K562 (cell line): ENCODE results near the gene FYB1. TPM values are rescaled to one million over a fixed set of nuclear protein-coding genes. Genes with fewer than 3 reads are reported as not detected.

Experiments
- ATAC-seq: fragments of 200-7000 bp; cut with Tn5 transposase; 3 replicates; pipeline ENCODE4 v1.9.1; 2020; ENCODE audit warnings: moderate library complexity
- BruUV-seq: library from RNA; stranded (reverse); fragments of 400-500 nt; replicated peaks from 2 replicates; lab custom pipeline; 2021; lab: Mats Ljungman, UMichigan
- CTCF ChIA-PET: fragments of 300-600 bp; formaldehyde crosslinking; extraction: SDS; loops from one replicate; lab custom pipeline; 2021; ENCODE audit warnings: low intra/inter-chr PET ratio; lab: Yijun Ruan, JAX
- POLR2A ChIA-PET: fragments of 300-600, 350-650 bp; sonication (Branson Sonifier 250); formaldehyde crosslinking; extraction: SDS; loops from one replicate; lab custom pipeline; 2021; ENCODE audit warnings: antibody characterized with exemption, inconsistent platforms; lab: Yijun Ruan, JAX
- DNase-seq, 4 experiments: peaks; one replicate each; pipeline versions ENCODE4 v3.0.0 to v3.0.0-alpha.2; 2011 to 2018; ENCODE audit warnings: low spot score in 3 of 4, mixed read lengths in 3 of 4; ENCODE audit errors: extremely low read depth in 1 of 4
- FAIRE-seq: peaks from 2 replicates; lab custom pipeline; 2011; peaks lifted over from hg19 to GRCh38; lab: Jason Lieb, UNC
- H2AFZ ChIP-seq: 2 replicates; pipeline ENCODE4 v1.6.0; 2011; ENCODE audit warnings: low read depth, low read length, control low read depth, inconsistent platforms
- H3K27ac ChIP-seq: fragments of 200-600 bp; 3 replicates; pipeline ENCODE4 v1.8.0; 2011; ENCODE audit warnings: low read depth, mild to moderate bottlenecking, control low read depth, inconsistent platforms, low read length, moderate library complexity, mixed read lengths; ENCODE audit errors: extremely low read depth
- H3K27me3 ChIP-seq, 2 experiments: fragments of 300-600 bp in 1 of 2; 2 replicates in 1 of 2; 3 replicates in 1 of 2; pipeline versions ENCODE4 v1.6.0 to v1.8.0; 2011; ENCODE audit warnings: inconsistent platforms in 2 of 2, low read length in 2 of 2, mild to moderate bottlenecking in 1 of 2, mixed read lengths in 1 of 2, moderate library complexity in 1 of 2; ENCODE audit not compliant: control insufficient read depth in 2 of 2, insufficient read depth in 2 of 2
- H3K36me3 ChIP-seq: fragments of 300-600 bp; 3 replicates; pipeline ENCODE4 v1.8.0; 2011; ENCODE audit warnings: mild to moderate bottlenecking, low read length, inconsistent platforms; ENCODE audit not compliant: control insufficient read depth, insufficient read depth
- H3K4me1 ChIP-seq, 2 experiments: fragments of 200-600 bp in 1 of 2; replicated peaks in 1 of 2; 2 replicates in 1 of 2; 3 replicates in 1 of 2; pipeline versions ENCODE4 v1.5.1 to v1.8.0; 2011; ENCODE audit warnings: inconsistent platforms in 2 of 2, low read length in 2 of 2, mild to moderate bottlenecking in 1 of 2, mixed read lengths in 1 of 2, moderate library complexity in 1 of 2; ENCODE audit not compliant: control insufficient read depth in 2 of 2, insufficient read depth in 2 of 2
- H3K4me2 ChIP-seq: 2 replicates; pipeline ENCODE4 v1.6.1; 2011; ENCODE audit warnings: low read length, control low read depth, inconsistent platforms, mixed read lengths; ENCODE audit not compliant: insufficient read depth
- H3K4me3 ChIP-seq: fragments of 200-600 bp; sonication (generic), shearing (Covaris generic); 2 replicates; pipeline ENCODE4 v1.5.1; 2016; ENCODE audit warnings: control low read depth, inconsistent platforms
- H3K79me2 ChIP-seq: fragments of 200-600 bp; 3 replicates; pipeline ENCODE4 v1.8.0; 2011; ENCODE audit warnings: low read length, inconsistent platforms; ENCODE audit not compliant: control insufficient read depth, insufficient read depth
- H3K9ac ChIP-seq, 2 experiments: 2 replicates each; pipeline versions ENCODE4 v1.6.0 to v1.6.1; 2011; ENCODE audit warnings: low read depth in 2 of 2, low read length in 2 of 2, control low read depth in 1 of 2, inconsistent platforms in 1 of 2, mild to moderate bottlenecking in 1 of 2, mixed read lengths in 1 of 2; ENCODE audit not compliant: insufficient read depth in 1 of 2
- H3K9me1 ChIP-seq: one replicate; pipeline ENCODE4 v1.6.0; 2011; ENCODE audit warnings: inconsistent platforms, mild to moderate bottlenecking, low read length, moderate library complexity; ENCODE audit not compliant: control insufficient read depth, insufficient read depth
- H3K9me3 ChIP-seq: replicated peaks from 2 replicates; pipeline ENCODE4 v1.5.1; 2011; ENCODE audit warnings: low read depth, low read length, inconsistent platforms; ENCODE audit not compliant: control insufficient read depth, insufficient read depth
- H4K20me1 ChIP-seq: replicated peaks from 2 replicates; pipeline ENCODE4 v1.6.1; 2011; ENCODE audit warnings: low read length, inconsistent platforms, mixed read lengths; ENCODE audit not compliant: control insufficient read depth, insufficient read depth
- ATF3 ChIP-seq, 2 experiments: fragments of 450-650 bp in 1 of 2; sonication (generic) in 1 of 2; formaldehyde crosslinking in 1 of 2; IDR thresholded peaks in 1 of 2; conservative IDR thresholded peaks in 1 of 2; 2 replicates each; pipeline versions ENCODE4 v1.6.1 to v1.8.1; 2016 to 2023; ENCODE audit warnings: mild to moderate bottlenecking in 2 of 2, moderate library complexity in 2 of 2, inconsistent platforms in 1 of 2, missing genetic modification reagents in 1 of 2
- L3MBTL2 ChIP-seq: fragments of 450-650 bp; IDR thresholded peaks from 2 replicates; pipeline ENCODE4 v1.6.1; 2016; ENCODE audit warnings: mild to moderate bottlenecking, moderate library complexity
- PCBP2 ChIP-seq: fragments of 200-400 bp; formaldehyde crosslinking; IDR thresholded peaks from 2 replicates; pipeline ENCODE4 v1.6.1; 2018; ENCODE audit warnings: low read length, low read depth, mild to moderate bottlenecking, moderate library complexity; ENCODE audit not compliant: poor library complexity, severe bottlenecking
- PURB ChIP-seq: sonication (generic); formaldehyde crosslinking; IDR thresholded peaks from 2 replicates; pipeline ENCODE4 v1.9.0; 2021; ENCODE audit warnings: low read depth, mild to moderate bottlenecking, missing genetic modification reagents
- XRCC5 ChIP-seq: fragments of 200-400 bp; formaldehyde crosslinking; IDR thresholded peaks from 2 replicates; pipeline ENCODE4 v1.6.1; 2017; ENCODE audit warnings: low read depth, mild to moderate bottlenecking, low read length
- WGBS: fragments of 100-300 bp; shearing (Covaris generic); methylation state at CpG from one replicate; pipeline ENCODE4 v1.1.6; 2016; ENCODE audit warnings: low coverage, mixed read lengths; ENCODE audit not compliant: insufficient coverage; ENCODE audit errors: missing lambda C conversion rate; 5-methylcytosine and 5-hydroxymethylcytosine counted together
- in situ Hi-C: fragments of 300-500 bp; cut with MboI; formaldehyde crosslinking; loops from 4 replicates; pipeline ENCODE4 v1.15.0; 2018; ENCODE audit warnings: inconsistent platforms, mixed read lengths
- intact Hi-C: fragments of 100-400 bp; cut with micrococcal nuclease; formaldehyde crosslinking; loops from 2 replicates; pipeline ENCODE4 v1.14.2; 2022
- polyA plus RNA-seq, 8 experiments: library from polyadenylated mRNA; depleted of rRNA in 4 of 8; stranded (reverse) in 5 of 8; unstranded in 3 of 8; fragments of >200 nt; fragmentation: Nextera tagmentation in 2 of 8; fragmentation: Illumina TruSeq in 1 of 8; extraction: Ambion mirVana in 2 of 8; extraction: Trizol in 1 of 8; gene quantifications; 2 replicates each; pipeline versions ENCODE4 v1.2.1 to v1.2.3, GENCODE V29; 2011 to 2014; ENCODE audit warnings: inconsistent platforms in 1 of 8, missing spikeins in 1 of 8
- total RNA-seq, 7 experiments: library from RNA; depleted of rRNA in 6 of 7; stranded (reverse); fragments of >200 nt in 6 of 7; fragmentation: Illumina TruSeq in 2 of 7; extraction: Trizol in 2 of 7; gene quantifications; 2 replicates each; pipeline versions ENCODE4 v1.2.1 to v1.2.3, GENCODE V29; 2011 to 2021; ENCODE audit warnings: low replicate concordance in 1 of 7
- TF ChIP-seq, protein P1 (sequence below), 2 experiments: fragments of 450-650 bp in 1 of 2; sonication (generic) in 1 of 2; formaldehyde crosslinking in 1 of 2; IDR thresholded peaks; 2 replicates each; pipeline versions ENCODE4 v1.7.1 to v1.9.0; 2016 to 2022; ENCODE audit warnings: inconsistent platforms in 1 of 2, mild to moderate bottlenecking in 1 of 2, missing genetic modification reagents in 1 of 2
- TF ChIP-seq, protein P2 (sequence below): fragments of 450-650 bp; conservative IDR thresholded peaks from 2 replicates; pipeline ENCODE4 v1.6.1; 2016; ENCODE audit warnings: missing genetic modification characterization, low read depth, mild to moderate bottlenecking, control low read depth, missing compliant biosample characterization

The FYB1 gene
- total and polyA plus RNA-seq, 9 of the 15 experiments (the other 6 are each of a cell fraction or from before 2014, with no cell fraction given), result 4.7 to 31.5 (median 9.7) TPM

GRCh38 chr5:39267186-39267585 is 47.8 kb upstream of the FYB1 start:
- H3K9me3 ChIP-seq, result no peaks in the 10 kb centered on the region

More at GRCh38 chr5:39267186-39267585, 47.8 kb upstream of the FYB1 start:
- WGBS, result 60% methylated on average over 2 of the region's 2 CpGs
- CTCF ChIA-PET, result no interaction called here
- TF ChIP-seq, protein P1, sequence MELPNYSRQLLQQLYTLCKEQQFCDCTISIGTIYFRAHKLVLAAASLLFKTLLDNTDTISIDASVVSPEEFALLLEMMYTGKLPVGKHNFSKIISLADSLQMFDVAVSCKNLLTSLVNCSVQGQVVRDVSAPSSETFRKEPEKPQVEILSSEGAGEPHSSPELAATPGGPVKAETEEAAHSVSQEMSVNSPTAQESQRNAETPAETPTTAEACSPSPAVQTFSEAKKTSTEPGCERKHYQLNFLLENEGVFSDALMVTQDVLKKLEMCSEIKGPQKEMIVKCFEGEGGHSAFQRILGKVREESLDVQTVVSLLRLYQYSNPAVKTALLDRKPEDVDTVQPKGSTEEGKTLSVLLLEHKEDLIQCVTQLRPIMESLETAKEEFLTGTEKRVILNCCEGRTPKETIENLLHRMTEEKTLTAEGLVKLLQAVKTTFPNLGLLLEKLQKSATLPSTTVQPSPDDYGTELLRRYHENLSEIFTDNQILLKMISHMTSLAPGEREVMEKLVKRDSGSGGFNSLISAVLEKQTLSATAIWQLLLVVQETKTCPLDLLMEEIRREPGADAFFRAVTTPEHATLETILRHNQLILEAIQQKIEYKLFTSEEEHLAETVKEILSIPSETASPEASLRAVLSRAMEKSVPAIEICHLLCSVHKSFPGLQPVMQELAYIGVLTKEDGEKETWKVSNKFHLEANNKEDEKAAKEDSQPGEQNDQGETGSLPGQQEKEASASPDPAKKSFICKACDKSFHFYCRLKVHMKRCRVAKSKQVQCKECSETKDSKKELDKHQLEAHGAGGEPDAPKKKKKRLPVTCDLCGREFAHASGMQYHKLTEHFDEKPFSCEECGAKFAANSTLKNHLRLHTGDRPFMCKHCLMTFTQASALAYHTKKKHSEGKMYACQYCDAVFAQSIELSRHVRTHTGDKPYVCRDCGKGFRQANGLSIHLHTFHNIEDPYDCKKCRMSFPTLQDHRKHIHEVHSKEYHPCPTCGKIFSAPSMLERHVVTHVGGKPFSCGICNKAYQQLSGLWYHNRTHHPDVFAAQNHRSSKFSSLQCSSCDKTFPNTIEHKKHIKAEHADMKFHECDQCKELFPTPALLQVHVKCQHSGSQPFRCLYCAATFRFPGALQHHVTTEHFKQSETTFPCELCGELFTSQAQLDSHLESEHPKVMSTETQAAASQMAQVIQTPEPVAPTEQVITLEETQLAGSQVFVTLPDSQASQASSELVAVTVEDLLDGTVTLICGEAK (IDR thresholded peaks at IDR 0.05), result no peak
- TF ChIP-seq, protein P1 (CRISPR knock-in tag; IDR thresholded peaks at IDR 0.05), result no peak
- TF ChIP-seq ATF3 (IDR thresholded peaks at IDR 0.05), result peak; percentile 22; the same call in 1 of the 2 replicates
- no peak for TF ChIP-seq ATF3 (CRISPR knock-in tag; conservative IDR thresholded peaks at IDR 0.05)
- TF ChIP-seq L3MBTL2, result no peak
- TF ChIP-seq, protein P2, sequence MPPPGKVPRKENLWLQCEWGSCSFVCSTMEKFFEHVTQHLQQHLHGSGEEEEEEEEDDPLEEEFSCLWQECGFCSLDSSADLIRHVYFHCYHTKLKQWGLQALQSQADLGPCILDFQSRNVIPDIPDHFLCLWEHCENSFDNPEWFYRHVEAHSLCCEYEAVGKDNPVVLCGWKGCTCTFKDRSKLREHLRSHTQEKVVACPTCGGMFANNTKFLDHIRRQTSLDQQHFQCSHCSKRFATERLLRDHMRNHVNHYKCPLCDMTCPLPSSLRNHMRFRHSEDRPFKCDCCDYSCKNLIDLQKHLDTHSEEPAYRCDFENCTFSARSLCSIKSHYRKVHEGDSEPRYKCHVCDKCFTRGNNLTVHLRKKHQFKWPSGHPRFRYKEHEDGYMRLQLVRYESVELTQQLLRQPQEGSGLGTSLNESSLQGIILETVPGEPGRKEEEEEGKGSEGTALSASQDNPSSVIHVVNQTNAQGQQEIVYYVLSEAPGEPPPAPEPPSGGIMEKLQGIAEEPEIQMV (tag), result no peak
- TF ChIP-seq PCBP2, result no peak
- TF ChIP-seq XRCC5, result no peak
- TF ChIP-seq PURB, result no peak
- FAIRE-seq, result no peak
- Histone ChIP-seq H3K36me3 (no peaks in the 10 kb centered on the region), H3K9me1 (no peaks in the 10 kb centered on the region), H3K79me2 (no peaks in the 10 kb centered on the region), H3K27ac (no peak overlapping the region), H4K20me1 (no peaks in the 10 kb centered on the region), H3K4me3 (no peak overlapping the region), H3K4me1 (peaks cover 0 to 18% of the 10 kb centered on the region in 2 experiments; a peak in 3 of 5 replicates), H3K9ac (no peak overlapping the region), H2AFZ (peak overlapping the region; percentile 70; the same call in 1 of the 2 replicates), H3K27me3 (no peaks in the 10 kb centered on the region), H3K4me2 (no peak overlapping the region)
- no TSS peak for BruUV-seq
- ATAC-seq, result no peak
- intact Hi-C loops (no loop called here), in situ Hi-C loops (no loop called here)
- POLR2A ChIA-PET, result interaction anchor here (1.3 kb wide), 1 partner anchor 9 kb away, joined by 4 read pairs; no protein-coding TSS in a partner anchor
- DNase-seq, result no peak
